HG02885 (cell line): ENCODE measurements around the gene AP2B1.
A peak's percentile ranks its signal among the peaks of the same experiment; 100 is the strongest.
"Not testable (repeated sequence)": the region's sequence is repeated elsewhere in the genome, so short reads cannot be mapped to it uniquely, and the experiment has no call there.

Experiments used
- ATAC-seq: cut with Tn5 transposase; IDR thresholded peaks from one replicate; pipeline ENCODE4 v1.9.1; 2021; ENCODE audit warnings: mild to moderate bottlenecking; ENCODE audit not compliant: unreplicated experiment, poor library complexity

Gene AP2B1

DNA sequence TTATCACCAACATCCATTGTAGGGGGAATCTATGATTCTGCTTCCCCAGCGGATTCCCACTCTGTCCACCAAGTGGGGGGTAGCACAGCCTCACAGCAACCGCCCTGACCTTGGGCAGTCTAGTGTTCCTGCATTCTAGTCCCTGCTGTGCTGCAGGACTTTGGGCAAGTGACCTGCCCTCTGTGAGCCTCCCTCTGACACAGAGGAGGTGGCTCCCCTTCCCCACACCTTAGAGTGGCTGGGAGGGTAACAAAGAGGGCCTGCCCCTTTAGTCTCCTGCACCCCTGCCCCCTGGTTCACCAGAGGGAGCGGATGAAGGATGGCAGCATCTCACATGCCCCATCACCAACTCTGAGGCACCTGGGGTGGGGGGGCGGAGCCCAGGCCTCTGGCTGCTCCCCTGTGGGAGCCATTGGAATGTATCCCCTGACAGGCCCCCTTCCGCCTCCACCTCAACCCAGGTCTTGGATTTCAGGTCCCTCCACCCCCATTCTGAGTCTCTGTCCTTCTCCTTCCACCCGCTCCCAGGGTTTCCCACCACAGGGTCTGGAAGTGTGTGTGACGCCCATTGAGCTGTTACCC lies 155.9 kb downstream of the AP2B1 start:
- ATAC-seq = no peak

DNA sequence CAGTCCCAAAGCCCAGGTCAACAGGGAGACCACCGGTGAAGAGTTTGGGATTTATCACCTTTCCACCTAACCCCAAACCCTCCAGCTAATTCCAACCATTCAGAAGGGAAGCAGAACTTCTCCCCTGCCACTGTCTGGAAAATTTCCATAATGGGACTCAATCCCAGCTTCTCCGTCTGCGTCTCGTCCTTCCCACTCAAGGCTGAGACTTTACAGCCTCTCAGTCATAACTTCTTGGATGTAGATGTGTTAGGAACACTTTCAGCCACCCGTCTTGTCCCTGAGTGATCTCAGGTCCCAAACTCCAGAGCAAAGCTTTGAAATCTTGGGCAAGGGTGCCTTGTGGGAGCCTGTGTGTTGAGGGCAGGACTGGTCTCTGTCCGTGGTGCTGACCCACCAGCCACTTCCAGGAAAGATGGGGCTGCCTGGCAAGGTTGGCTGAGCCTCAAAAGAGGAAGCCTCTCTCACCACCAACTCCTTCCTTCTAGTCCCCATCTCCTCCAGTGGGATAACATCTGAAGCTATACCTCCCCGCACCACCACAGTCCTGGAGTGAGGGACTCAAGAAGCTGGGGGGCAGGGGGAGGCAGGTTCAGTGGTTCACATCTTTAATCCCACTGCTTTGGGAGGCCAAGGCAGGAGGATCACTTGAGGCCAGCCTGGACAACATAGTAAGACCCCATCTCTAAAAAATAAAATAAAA lies 156.7 kb downstream of the AP2B1 start:
- ATAC-seq = no peak

DNA sequence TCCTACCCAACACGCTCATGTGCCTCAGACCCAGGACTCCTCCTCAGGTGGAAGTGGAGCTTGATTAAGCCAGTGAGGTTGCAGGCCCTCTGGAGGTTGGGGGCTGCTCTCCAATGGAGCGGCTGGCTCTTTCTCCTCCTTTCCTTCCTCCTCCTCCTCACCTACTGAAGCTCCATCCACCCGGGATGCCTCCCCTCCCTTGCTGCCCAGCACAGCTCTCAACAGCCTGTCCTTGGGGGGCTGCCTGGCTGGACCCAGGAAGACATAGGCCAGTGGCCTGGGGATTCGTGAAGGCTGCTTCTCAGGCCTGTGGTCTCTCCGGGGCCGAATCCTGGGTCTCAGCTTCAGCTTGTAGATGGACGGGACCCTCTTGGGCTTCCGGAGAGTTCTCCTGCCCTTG lies 157.7 kb downstream of the AP2B1 start:
- no peak for ATAC-seq

GRCh38 chr17:35745246-35745645 lies 158.1 kb downstream of the AP2B1 start:
- ATAC-seq = no peak

GRCh38 chr17:35745749-35746320 lies 158.7 kb downstream of the AP2B1 start:
- no peak for ATAC-seq

DNA sequence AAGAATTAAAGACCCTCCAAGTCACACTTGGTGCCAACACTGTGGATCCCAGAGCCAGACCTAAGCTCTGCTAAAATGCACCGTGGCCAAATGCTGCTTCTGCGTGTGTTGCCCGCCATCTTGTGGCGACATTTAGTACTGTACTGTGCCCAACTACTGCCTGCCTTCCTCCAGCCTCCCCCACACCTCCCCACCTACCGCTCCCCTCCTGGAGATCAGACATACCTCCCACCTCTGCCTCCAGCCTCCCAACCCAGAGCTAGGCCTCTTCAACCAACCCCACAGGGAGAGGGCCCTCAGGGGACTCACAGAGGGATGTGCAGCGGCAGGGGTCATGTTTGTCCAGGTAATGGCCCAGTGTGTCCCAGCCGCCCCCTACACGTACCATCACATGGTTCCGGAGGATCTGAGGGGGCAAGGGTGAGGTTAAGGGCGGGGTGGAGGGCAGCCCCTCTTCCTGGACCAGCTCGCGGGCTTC lies 160.5 kb downstream of the AP2B1 start:
- ATAC-seq = no peak

GRCh38 chr17:35748341-35748841 lies 161.3 kb downstream of the AP2B1 start:
- ATAC-seq = no peak

DNA sequence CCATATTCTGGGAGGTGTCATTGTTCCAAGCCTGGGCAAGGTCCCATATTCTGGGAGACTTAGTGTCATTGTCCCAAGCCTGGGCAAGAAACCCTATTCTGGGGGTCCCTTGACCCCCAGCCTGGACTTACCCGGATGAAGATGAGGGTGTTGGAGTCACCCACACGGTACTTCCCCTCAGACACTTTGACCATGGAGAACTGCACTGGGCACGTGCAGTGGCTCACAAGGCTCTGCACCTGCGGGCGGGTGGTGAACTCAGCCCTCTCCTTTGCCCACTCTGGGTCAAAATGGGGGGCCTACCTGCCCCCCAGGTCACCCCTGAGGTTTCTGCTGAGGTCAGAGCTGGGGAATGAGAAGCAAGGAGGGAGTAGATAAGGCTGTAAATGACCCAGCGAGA lies 161.9 kb downstream of the AP2B1 start:
- no peak for ATAC-seq

- no peak for ATAC-seq
These were observed 162.7 kb downstream of the AP2B1 start for GRCh38 chr17:35749560-35750412.

GRCh38 chr17:35750526-35751395 lies 163.6 kb downstream of the AP2B1 start:
- ATAC-seq = no peak

DNA sequence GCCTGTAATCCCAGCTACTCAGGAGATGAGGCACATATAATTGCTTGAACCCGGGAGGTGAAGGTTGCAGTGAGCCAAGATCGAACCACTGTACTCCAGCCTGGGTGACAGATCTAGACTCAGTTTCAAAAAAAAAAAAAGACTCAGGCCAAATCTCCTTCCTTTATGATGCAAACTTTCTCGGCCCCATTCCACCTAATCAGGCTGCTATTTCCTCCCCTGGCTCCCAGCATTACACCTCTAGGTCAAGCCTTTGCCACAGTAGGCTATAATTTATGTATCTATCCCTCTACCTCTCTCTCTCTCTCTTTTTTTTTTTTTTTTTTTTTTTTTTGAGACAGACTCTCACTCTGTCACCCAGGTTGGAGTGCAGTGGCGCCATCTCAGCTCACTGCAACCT lies 164.4 kb downstream of the AP2B1 start:
- not testable (repeated sequence) for ATAC-seq

DNA sequence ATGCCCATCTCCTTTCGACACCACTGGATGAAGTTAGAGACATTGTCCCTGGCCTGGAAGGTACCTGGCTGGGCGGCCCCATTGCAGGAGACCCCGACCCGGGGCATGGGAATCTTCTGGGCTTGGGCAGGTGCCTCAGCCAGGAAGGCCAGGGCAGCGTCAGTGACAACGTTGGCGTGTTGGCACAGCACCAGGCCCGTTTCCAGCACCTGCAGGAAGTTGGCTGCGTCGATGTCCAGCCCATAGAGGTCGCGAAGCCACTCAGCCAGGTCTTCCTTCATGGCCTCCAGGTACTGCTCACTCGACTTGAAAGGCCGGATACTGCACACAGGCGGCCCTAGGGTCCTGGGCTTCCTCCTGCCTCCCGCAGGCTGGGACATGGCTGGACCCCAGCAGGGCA lies 165.3 kb downstream of the AP2B1 start:
- no peak for ATAC-seq

DNA sequence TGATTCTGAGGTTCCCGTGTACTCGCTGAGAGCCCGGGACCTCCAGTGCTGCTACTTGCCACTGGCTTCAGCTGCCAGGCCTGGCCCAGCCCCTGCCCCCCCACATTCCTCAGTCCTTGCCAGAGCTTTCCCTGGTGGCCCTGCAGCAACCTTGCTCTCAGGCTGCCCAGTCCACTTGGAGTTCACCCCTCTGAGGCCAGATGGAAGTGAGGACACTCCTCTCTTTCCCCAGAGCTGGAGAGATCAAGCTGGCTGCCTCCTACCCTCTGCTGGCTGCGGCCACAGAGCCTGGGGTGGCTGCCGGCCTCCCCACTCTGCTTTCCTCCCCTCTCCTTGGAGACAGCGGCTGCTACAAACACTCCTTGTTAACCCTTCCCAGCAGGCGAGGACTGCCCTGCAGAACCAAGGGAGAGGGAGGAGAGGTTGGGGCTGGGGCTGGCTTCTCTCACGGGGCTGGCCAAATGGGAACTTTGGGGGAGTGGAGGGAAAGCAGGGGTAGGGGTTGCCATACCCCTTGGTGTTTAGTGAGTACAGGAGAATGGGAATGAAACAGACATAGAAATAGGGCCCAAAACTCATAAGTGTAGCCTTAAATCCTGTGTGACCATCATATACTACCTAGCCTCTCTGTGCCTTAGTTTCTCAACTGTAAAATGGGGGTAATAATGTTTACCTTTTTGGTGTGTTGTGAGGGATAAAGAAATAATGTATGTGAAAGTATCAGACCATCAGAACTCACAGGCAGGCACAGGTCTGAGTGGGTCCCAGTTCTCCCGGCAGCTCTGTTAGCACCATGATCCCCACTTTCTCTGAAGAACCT lies 166.0 kb downstream of the AP2B1 start, which contains the start of gene GAS2L2:
Gene GAS2L2, minus strand, starts transcription at position 295 of the 820 bp plus-strand sequence. CDS start 389 bp downstream, outside the sequence.
- ATAC-seq = no peak

- no peak for ATAC-seq
These were observed 170.1 kb downstream of the AP2B1 start for GRCh38 chr17:35757243-35757642.

- no peak for ATAC-seq
These were observed 173.5 kb downstream of the AP2B1 start, which contains the start of gene C17orf50 for GRCh38 chr17:35760587-35760986. Gene C17orf50, plus strand, starts transcription at chr17:35760887. Its CDS starts 55 bp downstream, at chr17:35760942.

DNA sequence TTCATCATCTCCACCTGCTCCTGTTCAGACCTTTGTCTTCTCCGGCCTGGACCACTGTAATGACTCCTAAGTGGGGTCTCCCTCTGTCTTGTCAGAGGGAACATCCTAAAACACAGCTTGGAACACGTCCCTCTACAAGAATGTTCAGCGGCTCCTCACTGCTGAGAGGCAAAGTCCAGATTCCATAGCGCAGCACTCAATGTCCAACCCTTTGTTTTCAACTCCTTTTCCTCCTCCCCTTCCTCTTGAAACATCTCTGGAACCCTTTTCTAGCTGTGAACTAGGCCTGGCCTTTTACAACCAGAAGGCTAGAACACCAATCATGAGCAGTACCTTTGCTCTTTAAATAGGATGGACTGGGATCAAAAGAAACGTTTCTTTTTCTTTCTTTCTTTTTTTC lies 174.5 kb downstream of the AP2B1 start:
- no peak for ATAC-seq

DNA sequence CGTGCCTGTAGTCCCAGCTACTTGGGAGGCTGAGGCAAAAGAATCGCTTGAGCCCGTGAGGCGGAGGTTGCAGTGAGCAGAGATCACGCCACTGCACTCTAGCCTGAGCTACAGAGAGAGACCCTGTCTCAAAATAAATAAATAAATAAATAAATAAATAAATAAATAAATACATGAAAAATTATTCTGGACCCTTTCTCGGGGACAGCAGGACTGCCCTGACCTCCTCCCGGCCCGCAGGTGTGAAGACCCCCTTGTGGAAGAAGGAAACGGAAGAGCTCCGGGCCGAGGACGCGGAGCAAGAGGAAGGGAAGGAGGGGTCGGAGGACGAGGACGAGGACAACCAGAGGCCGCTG lies 176.6 kb downstream of the AP2B1 start:
- no peak for ATAC-seq

DNA sequence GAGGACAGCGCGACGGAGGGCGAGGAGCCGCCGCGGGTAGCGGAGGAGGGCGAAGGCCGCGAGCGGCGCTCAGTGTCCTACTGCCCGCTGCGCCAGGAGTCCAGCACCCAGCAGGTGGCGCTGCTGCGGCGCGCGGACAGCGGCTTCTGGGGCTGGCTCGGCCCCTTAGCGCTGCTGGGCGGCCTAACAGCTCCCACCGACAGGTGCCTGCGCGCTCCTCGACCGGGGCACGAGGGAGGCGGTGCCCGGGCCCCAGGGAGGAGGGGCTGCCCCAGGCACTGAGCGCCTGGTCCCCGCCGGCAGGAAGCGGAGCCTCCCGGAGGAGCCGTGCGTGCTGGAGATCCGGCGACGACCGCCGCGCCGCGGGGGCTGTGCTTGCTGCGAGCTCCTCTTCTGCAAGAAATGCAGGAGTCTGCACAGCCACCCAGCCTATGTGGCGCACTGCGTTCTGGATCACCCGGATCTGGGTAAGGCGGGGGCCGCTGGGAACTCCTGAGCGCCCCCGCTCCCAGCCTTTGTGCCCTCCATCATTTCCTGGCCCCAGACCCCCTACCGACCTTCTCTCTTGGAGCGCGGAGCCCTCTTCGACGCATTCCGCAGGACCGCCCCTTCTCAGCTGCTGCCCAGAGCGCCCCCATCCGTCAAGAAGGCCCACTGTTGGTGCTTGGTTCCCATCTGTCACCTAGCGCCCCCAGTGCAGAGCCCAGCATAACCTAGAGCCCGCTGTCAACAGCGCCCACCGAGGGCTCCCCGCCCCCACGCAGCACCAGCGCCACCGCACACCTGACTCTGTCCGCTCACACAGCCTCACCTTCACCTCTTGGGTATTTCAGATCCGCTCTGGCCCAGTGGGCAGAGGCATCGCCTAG lies 177.2 kb downstream of the AP2B1 start:
- ATAC-seq = peak; percentile 86
